UCSD-AML1 (cell line): ENCODE data around the gene HSD17B7.

ENCODE experiments used
- DNase-seq: peaks from one replicate; lab custom pipeline; 2025; ENCODE audit not compliant: unreplicated experiment; lab: John Stamatoyannopoulos, UW

The HSD17B7 gene

GRCh38 chr1:162856260-162856659 is 65.8 kb downstream of the HSD17B7 start:
- no peak for DNase-seq

GRCh38 chr1:162857850-162858249 is 67.3 kb downstream of the HSD17B7 start:
- no peak for DNase-seq

- DNase-seq: no peak
Measured at GRCh38 chr1:162859191-162859590, 68.7 kb downstream of the HSD17B7 start.

- DNase-seq: no peak
Measured at GRCh38 chr1:162861101-162861500, 70.6 kb downstream of the HSD17B7 start, which contains the start of gene CCDC190. CCDC190 (minus strand) TSS chr1:162861175; CDS start chr1:162859646, 1,529 bp downstream.

GRCh38 chr1:162861625-162862024 is 71.1 kb downstream of the HSD17B7 start:
- no peak for DNase-seq
